Activated T-cell treated with anti-CD3 and anti-CD28 coated beads, Interleukin-2, amount 50 U/mL, for 24 hours (primary cell): ENCODE data around the gene MAJIN.

Experiments used
- DNase-seq: peaks from one replicate; pipeline ENCODE4 v3.0.0-alpha.2; 2020
- H3K27ac Mint-ChIP-seq: 2 replicates; pipeline ENCODE4 v1.8.0; 2020; ENCODE audit warnings: mild to moderate bottlenecking, mixed read lengths
- H3K27me3 Mint-ChIP-seq: 2 replicates; pipeline ENCODE4 v1.8.0; 2020; ENCODE audit warnings: mixed read lengths
- H3K36me3 Mint-ChIP-seq: 2 replicates; pipeline ENCODE4 v1.8.0; 2020; ENCODE audit warnings: low read depth, mixed read lengths
- H3K4me1 Mint-ChIP-seq: 2 replicates; pipeline ENCODE4 v1.8.0; 2020; ENCODE audit warnings: low read depth, mixed read lengths
- H3K4me3 Mint-ChIP-seq: 2 replicates; pipeline ENCODE4 v1.8.0; 2020; ENCODE audit warnings: mild to moderate bottlenecking, moderate library complexity, mixed read lengths
- H3K9me3 Mint-ChIP-seq: 2 replicates; pipeline ENCODE4 v1.8.0; 2020; ENCODE audit warnings: mixed read lengths

The MAJIN gene

GRCh38 chr11:64967375-64967774 is 4.5 kb downstream of the MAJIN start:
- no peaks in the 10 kb centered on the region for H3K27me3 Mint-ChIP-seq
- H3K9me3 Mint-ChIP-seq, result no peaks in the 10 kb centered on the region
- peak overlapping the region; percentile 59 for H3K27ac Mint-ChIP-seq
- DNase-seq, result no peak
- no peak overlapping the region for H3K4me3 Mint-ChIP-seq
- H3K36me3 Mint-ChIP-seq, result peaks cover 1% of the 10 kb centered on the region
- peaks cover 43% of the 10 kb centered on the region for H3K4me1 Mint-ChIP-seq

- Mint-ChIP-seq H3K4me1 (peaks cover 14% of the 10 kb centered on the region), H3K4me3 (no peak overlapping the region), H3K9me3 (no peaks in the 10 kb centered on the region), H3K27ac (no peak overlapping the region), H3K27me3 (no peaks in the 10 kb centered on the region), H3K36me3 (no peaks in the 10 kb centered on the region)
- DNase-seq, result no peak
Observed at GRCh38 chr11:64963072-64963631, 8.8 kb downstream of the MAJIN start.

- DNase-seq, result no peak
- no peak overlapping the region for H3K27ac Mint-ChIP-seq
- no peak overlapping the region for H3K4me3 Mint-ChIP-seq
- H3K27me3 Mint-ChIP-seq, result no peaks in the 10 kb centered on the region
- H3K36me3 Mint-ChIP-seq, result no peaks in the 10 kb centered on the region
- H3K9me3 Mint-ChIP-seq, result no peaks in the 10 kb centered on the region
- peaks cover 2% of the 10 kb centered on the region for H3K4me1 Mint-ChIP-seq
Observed at GRCh38 chr11:64960719-64961118, 11.2 kb downstream of the MAJIN start.

GRCh38 chr11:64959498-64959897 is 12.4 kb downstream of the MAJIN start:
- Mint-ChIP-seq H3K9me3 (no peaks in the 10 kb centered on the region), H3K27me3 (no peaks in the 10 kb centered on the region), H3K27ac (no peak overlapping the region), H3K4me3 (no peak overlapping the region), H3K4me1 (no peaks in the 10 kb centered on the region), H3K36me3 (no peaks in the 10 kb centered on the region)
- DNase-seq, result no peak

GRCh38 chr11:64954201-64954600 is 17.7 kb downstream of the MAJIN start:
- H3K9me3 Mint-ChIP-seq, result no peaks in the 10 kb centered on the region
- no peak overlapping the region for H3K27ac Mint-ChIP-seq
- no peaks in the 10 kb centered on the region for H3K4me1 Mint-ChIP-seq
- no peaks in the 10 kb centered on the region for H3K27me3 Mint-ChIP-seq
- DNase-seq, result no peak
- no peaks in the 10 kb centered on the region for H3K36me3 Mint-ChIP-seq
- H3K4me3 Mint-ChIP-seq, result no peak overlapping the region

GRCh38 chr11:64951529-64951928 is 20.4 kb downstream of the MAJIN start:
- H3K9me3 Mint-ChIP-seq, result no peaks in the 10 kb centered on the region
- H3K4me3 Mint-ChIP-seq, result no peak overlapping the region
- no peak overlapping the region for H3K27ac Mint-ChIP-seq
- no peaks in the 10 kb centered on the region for H3K4me1 Mint-ChIP-seq
- no peaks in the 10 kb centered on the region for H3K36me3 Mint-ChIP-seq
- DNase-seq, result no peak
- no peaks in the 10 kb centered on the region for H3K27me3 Mint-ChIP-seq

GRCh38 chr11:64947208-64947814 is 24.6 kb downstream of the MAJIN start:
- no peak overlapping the region for H3K4me3 Mint-ChIP-seq
- no peak overlapping the region for H3K27ac Mint-ChIP-seq
- no peaks in the 10 kb centered on the region for H3K36me3 Mint-ChIP-seq
- H3K4me1 Mint-ChIP-seq, result no peaks in the 10 kb centered on the region
- H3K27me3 Mint-ChIP-seq, result no peaks in the 10 kb centered on the region
- H3K9me3 Mint-ChIP-seq, result no peaks in the 10 kb centered on the region
- DNase-seq, result no peak

- peaks cover 2% of the 10 kb centered on the region for H3K4me1 Mint-ChIP-seq
- H3K27ac Mint-ChIP-seq, result no peak overlapping the region
Observed at GRCh38 chr11:64936539-64936938, 35.4 kb downstream of the MAJIN start.

GRCh38 chr11:64935359-64936081 is 36.4 kb downstream of the MAJIN start, which contains the start of gene GPHA2:
Gene GPHA2 (minus strand): TSS chr11:64935893. CDS start chr11:64935460, 433 bp downstream.
- Mint-ChIP-seq H3K27me3 (no peaks in the 10 kb centered on the region), H3K9me3 (no peaks in the 10 kb centered on the region), H3K4me3 (no peak within 1 kb of the TSS), H3K27ac (no peak within 1 kb of the TSS), H3K36me3 (peaks cover 24% of the 10 kb centered on the region), H3K4me1 (peaks cover 2% of the 10 kb centered on the region)
- no peak for DNase-seq

More at GRCh38 chr11:64936539-64936938, 35.4 kb downstream of the MAJIN start:
- DNase-seq, result no peak
- no peaks in the 10 kb centered on the region for H3K9me3 Mint-ChIP-seq
- no peak overlapping the region for H3K4me3 Mint-ChIP-seq
- no peaks in the 10 kb centered on the region for H3K27me3 Mint-ChIP-seq
- peaks cover 15% of the 10 kb centered on the region for H3K36me3 Mint-ChIP-seq

GRCh38 chr11:64934682-64935358 is 37.1 kb downstream of the MAJIN start:
- Mint-ChIP-seq H3K9me3 (no peaks in the 10 kb centered on the region), H3K4me1 (peaks cover 2% of the 10 kb centered on the region)

GRCh38 chr11:64933935-64934681 is 37.8 kb downstream of the MAJIN start:
- peaks cover 31% of the 10 kb centered on the region for H3K36me3 Mint-ChIP-seq
- peaks cover 2% of the 10 kb centered on the region for H3K4me1 Mint-ChIP-seq
- no peak overlapping the region for H3K27ac Mint-ChIP-seq
- no peaks in the 10 kb centered on the region for H3K9me3 Mint-ChIP-seq
- no peaks in the 10 kb centered on the region for H3K27me3 Mint-ChIP-seq
- no peak for DNase-seq
- no peak overlapping the region for H3K4me3 Mint-ChIP-seq

More at GRCh38 chr11:64934682-64935358, 37.1 kb downstream of the MAJIN start:
- Mint-ChIP-seq H3K27me3 (no peaks in the 10 kb centered on the region), H3K4me3 (no peak overlapping the region), H3K36me3 (peaks cover 29% of the 10 kb centered on the region), H3K27ac (no peak overlapping the region)
- no peak for DNase-seq

- Mint-ChIP-seq H3K4me3 (no peak overlapping the region), H3K27me3 (no peaks in the 10 kb centered on the region), H3K9me3 (no peaks in the 10 kb centered on the region), H3K4me1 (peaks cover 2% of the 10 kb centered on the region), H3K36me3 (peaks cover 31% of the 10 kb centered on the region), H3K27ac (no peak overlapping the region)
- no peak for DNase-seq
Observed at GRCh38 chr11:64933213-64933934, 38.5 kb downstream of the MAJIN start.

- H3K36me3 Mint-ChIP-seq, result peaks cover 33% of the 10 kb centered on the region
- peaks cover 2% of the 10 kb centered on the region for H3K4me1 Mint-ChIP-seq
- H3K4me3 Mint-ChIP-seq, result no peak overlapping the region
- H3K9me3 Mint-ChIP-seq, result no peaks in the 10 kb centered on the region
- no peaks in the 10 kb centered on the region for H3K27me3 Mint-ChIP-seq
- DNase-seq, result no peak
- no peak overlapping the region for H3K27ac Mint-ChIP-seq
Observed at GRCh38 chr11:64932324-64932723, 39.6 kb downstream of the MAJIN start.

- peaks cover 33% of the 10 kb centered on the region for H3K36me3 Mint-ChIP-seq
- no peak overlapping the region for H3K4me3 Mint-ChIP-seq
- no peaks in the 10 kb centered on the region for H3K9me3 Mint-ChIP-seq
- H3K27me3 Mint-ChIP-seq, result no peaks in the 10 kb centered on the region
- DNase-seq, result no peak
- H3K4me1 Mint-ChIP-seq, result no peaks in the 10 kb centered on the region
- H3K27ac Mint-ChIP-seq, result no peak overlapping the region
Observed at GRCh38 chr11:64931290-64931689, 40.6 kb downstream of the MAJIN start.
